A673 (cell line): Measurements from ENCODE around the gene KCNT2.

Experiments
- EZH2 ChIP-seq: fragments of 200-600 bp; sonication (generic); IDR thresholded peaks from 2 replicates; pipeline ENCODE4 v1.6.1; 2017; ENCODE audit warnings: borderline replicate concordance, low read depth, mild to moderate bottlenecking, mixed read lengths, antibody characterized with exemption, low read length; ENCODE audit not compliant: poor library complexity, severe bottlenecking
- TF ChIP-seq, protein P1 (sequence below): fragments of 300-800, 200-600 bp; sonication (generic); conservative IDR thresholded peaks from 2 replicates; pipeline ENCODE4 v1.5.1; 2017; ENCODE audit warnings: low read depth, mild to moderate bottlenecking, antibody characterized with exemption, low read length, moderate library complexity, mixed read lengths

DNA sequence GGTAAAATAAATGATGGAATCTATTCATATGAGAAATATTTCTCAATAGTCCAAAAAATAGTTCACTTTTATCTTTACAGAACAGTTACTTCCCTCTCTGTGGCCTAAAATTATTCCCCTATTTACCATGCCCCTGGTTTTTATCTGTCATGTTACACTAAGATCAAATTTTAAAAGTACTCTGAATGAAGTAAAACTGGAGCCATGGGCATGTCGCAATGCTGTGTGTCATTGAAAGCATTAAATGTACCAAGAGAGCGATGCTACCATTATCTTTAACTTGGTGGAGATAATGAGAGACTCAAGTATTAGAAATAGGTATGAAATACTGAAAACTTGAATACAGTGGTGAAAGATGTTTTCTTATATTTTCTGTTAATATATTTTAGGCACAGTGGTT lies 146.2 kb downstream of the KCNT2 start:
- TF ChIP-seq, protein P1, sequence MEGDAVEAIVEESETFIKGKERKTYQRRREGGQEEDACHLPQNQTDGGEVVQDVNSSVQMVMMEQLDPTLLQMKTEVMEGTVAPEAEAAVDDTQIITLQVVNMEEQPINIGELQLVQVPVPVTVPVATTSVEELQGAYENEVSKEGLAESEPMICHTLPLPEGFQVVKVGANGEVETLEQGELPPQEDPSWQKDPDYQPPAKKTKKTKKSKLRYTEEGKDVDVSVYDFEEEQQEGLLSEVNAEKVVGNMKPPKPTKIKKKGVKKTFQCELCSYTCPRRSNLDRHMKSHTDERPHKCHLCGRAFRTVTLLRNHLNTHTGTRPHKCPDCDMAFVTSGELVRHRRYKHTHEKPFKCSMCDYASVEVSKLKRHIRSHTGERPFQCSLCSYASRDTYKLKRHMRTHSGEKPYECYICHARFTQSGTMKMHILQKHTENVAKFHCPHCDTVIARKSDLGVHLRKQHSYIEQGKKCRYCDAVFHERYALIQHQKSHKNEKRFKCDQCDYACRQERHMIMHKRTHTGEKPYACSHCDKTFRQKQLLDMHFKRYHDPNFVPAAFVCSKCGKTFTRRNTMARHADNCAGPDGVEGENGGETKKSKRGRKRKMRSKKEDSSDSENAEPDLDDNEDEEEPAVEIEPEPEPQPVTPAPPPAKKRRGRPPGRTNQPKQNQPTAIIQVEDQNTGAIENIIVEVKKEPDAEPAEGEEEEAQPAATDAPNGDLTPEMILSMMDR, result no peak
- no peak for TF ChIP-seq EZH2
